ENCODE measurements around the gene HS3ST6.
"Not testable (repeated sequence)": the region's sequence is repeated elsewhere in the genome, so short reads cannot be mapped to it uniquely, and the experiment has no call there.

Gene HS3ST6

GRCh38 chr16:1964506-1965395, 46.5 kb upstream of the HS3ST6 start, which contains the start of gene RPS2:
TSS of gene RPS2 (minus strand) at chr16:1964826. CDS start at chr16:1964625, 201 bp downstream.
- peak within 1 kb of the TSS; percentile 81; the same call in 1 of the 2 replicates for H2AFZ ChIP-seq (ENCODE audit: low read length)
- TF ChIP-seq CTCF (conservative IDR thresholded peaks at IDR 0.05; ENCODE audit: low read length) (no peak; the same call in 1 of the 2 replicates), EZH2phosphoT487 (IDR thresholded peaks at IDR 0.05; ENCODE audit: borderline replicate concordance) (no peak)
- H3K4me2 ChIP-seq (ENCODE audit: low read depth, low read length, poor library complexity, severe bottlenecking) = peak within 1 kb of the TSS; percentile 79
- peaks cover 28% of the 10 kb centered on the region for H4K20me1 ChIP-seq (ENCODE audit: insufficient read depth, low read length, poor library complexity, severe bottlenecking)
- H3K36me3 ChIP-seq (ENCODE audit: insufficient read depth, low read length) = peaks cover 16% of the 10 kb centered on the region; the same call in 1 of the 2 replicates
- H3K79me2 ChIP-seq (ENCODE audit: insufficient read depth, low read length) = peaks cover 51% of the 10 kb centered on the region
- no peaks in the 10 kb centered on the region for H3K9me2 ChIP-seq (replicated peaks; ENCODE audit: low read depth, low read length)
- H3K27me3 ChIP-seq (ENCODE audit: insufficient read depth, low read length, poor library complexity, severe bottlenecking) = peaks cover 9% of the 10 kb centered on the region
- H3K9ac ChIP-seq (ENCODE audit: low read depth, low read length, poor library complexity, severe bottlenecking) = peak within 1 kb of the TSS; percentile 93
- H3K4me1 ChIP-seq (ENCODE audit: insufficient read depth, low read length, poor library complexity, severe bottlenecking) = peaks cover 6% of the 10 kb centered on the region
- peaks cover 9% of the 10 kb centered on the region; the same call in 1 of the 2 replicates for H3F3A ChIP-seq (ENCODE audit: low read depth)
- H3K9me3 ChIP-seq (ENCODE audit: insufficient read depth, low read depth, low read length) = no peaks in the 10 kb centered on the region
- peak within 1 kb of the TSS; percentile 85 for H3K4me3 ChIP-seq (ENCODE audit: low read length, poor library complexity, severe bottlenecking)

GRCh38 chr16:1963806-1964505, 45.7 kb upstream of the HS3ST6 start:
- H2AFZ ChIP-seq (ENCODE audit: low read length) = no peak overlapping the region
- H3K79me2 ChIP-seq (ENCODE audit: insufficient read depth, low read length) = peaks cover 54% of the 10 kb centered on the region
- TF ChIP-seq CTCF (conservative IDR thresholded peaks at IDR 0.05; ENCODE audit: low read length) = peak; percentile 30; the same call in 1 of the 2 replicates
- TF ChIP-seq EZH2phosphoT487 (IDR thresholded peaks at IDR 0.05; ENCODE audit: borderline replicate concordance) = no peak
- H3K4me1 ChIP-seq (ENCODE audit: insufficient read depth, low read length, poor library complexity, severe bottlenecking) = peaks cover 6% of the 10 kb centered on the region
- H3K27me3 ChIP-seq (ENCODE audit: insufficient read depth, low read length, poor library complexity, severe bottlenecking) = peaks cover 9% of the 10 kb centered on the region
- H3K4me3 ChIP-seq (ENCODE audit: low read length, poor library complexity, severe bottlenecking) = peak overlapping the region; percentile 85
- peak overlapping the region; percentile 93 for H3K9ac ChIP-seq (ENCODE audit: low read depth, low read length, poor library complexity, severe bottlenecking)
- H3K4me2 ChIP-seq (ENCODE audit: low read depth, low read length, poor library complexity, severe bottlenecking) = peak overlapping the region; percentile 76
- H3F3A ChIP-seq (ENCODE audit: low read depth) = peaks cover 9% of the 10 kb centered on the region; the same call in 1 of the 2 replicates
- H3K36me3 ChIP-seq (ENCODE audit: insufficient read depth, low read length) = peaks cover 16% of the 10 kb centered on the region; the same call in 1 of the 2 replicates
- H3K9me2 ChIP-seq (replicated peaks; ENCODE audit: low read depth, low read length) = no peaks in the 10 kb centered on the region
- H4K20me1 ChIP-seq (ENCODE audit: insufficient read depth, low read length, poor library complexity, severe bottlenecking) = peaks cover 28% of the 10 kb centered on the region
- no peaks in the 10 kb centered on the region for H3K9me3 ChIP-seq (ENCODE audit: insufficient read depth, low read depth, low read length)

- H3K9me3 ChIP-seq (ENCODE audit: insufficient read depth, low read depth, low read length); H3F3A ChIP-seq (ENCODE audit: low read depth); H3K4me1 ChIP-seq (ENCODE audit: insufficient read depth, low read length, poor library complexity, severe bottlenecking); H3K27me3 ChIP-seq (ENCODE audit: insufficient read depth, low read length, poor library complexity, severe bottlenecking); H3K9me2 ChIP-seq (replicated peaks; ENCODE audit: low read depth, low read length); H2AFZ ChIP-seq (ENCODE audit: low read length): not testable (repeated sequence)
- peaks cover 54% of the 10 kb centered on the region for H3K79me2 ChIP-seq (ENCODE audit: insufficient read depth, low read length)
- peak overlapping the region; percentile 93 for H3K9ac ChIP-seq (ENCODE audit: low read depth, low read length, poor library complexity, severe bottlenecking)
- peaks cover 16% of the 10 kb centered on the region; the same call in 1 of the 2 replicates for H3K36me3 ChIP-seq (ENCODE audit: insufficient read depth, low read length)
- H3K4me3 ChIP-seq (ENCODE audit: low read length, poor library complexity, severe bottlenecking) = peak overlapping the region; percentile 85
- H3K4me2 ChIP-seq (ENCODE audit: low read depth, low read length, poor library complexity, severe bottlenecking) = peak overlapping the region; percentile 76
- peaks cover 28% of the 10 kb centered on the region for H4K20me1 ChIP-seq (ENCODE audit: insufficient read depth, low read length, poor library complexity, severe bottlenecking)
These were observed 44.2 kb upstream of the HS3ST6 start for GRCh38 chr16:1962161-1963153.

Measured in Loucy (cell line).